GM23248 (cell line): ENCODE measurements around the gene RIMS1.

Experiments used
- EZH2 ChIP-seq: fragments of 200-600 bp; sonication (generic); IDR thresholded peaks from 2 replicates; pipeline ENCODE4 v1.6.1; 2018; ENCODE audit warnings: antibody characterized with exemption, mild to moderate bottlenecking; ENCODE audit not compliant: insufficient read depth, poor library complexity, severe bottlenecking
- EZH2phosphoT487 ChIP-seq: fragments of 200-600 bp; sonication (generic); IDR thresholded peaks from 2 replicates; pipeline ENCODE4 v1.6.1; 2018; ENCODE audit warnings: antibody characterized with exemption, moderate library complexity, mild to moderate bottlenecking, low read depth; ENCODE audit not compliant: insufficient read depth

GRCh38 chr6:72296375-72296774 lies 410.0 kb downstream of the RIMS1 start:
- TF ChIP-seq EZH2 (no peak), EZH2phosphoT487 (no peak)
